ENCODE measurements around the gene PXDN.

DNA sequence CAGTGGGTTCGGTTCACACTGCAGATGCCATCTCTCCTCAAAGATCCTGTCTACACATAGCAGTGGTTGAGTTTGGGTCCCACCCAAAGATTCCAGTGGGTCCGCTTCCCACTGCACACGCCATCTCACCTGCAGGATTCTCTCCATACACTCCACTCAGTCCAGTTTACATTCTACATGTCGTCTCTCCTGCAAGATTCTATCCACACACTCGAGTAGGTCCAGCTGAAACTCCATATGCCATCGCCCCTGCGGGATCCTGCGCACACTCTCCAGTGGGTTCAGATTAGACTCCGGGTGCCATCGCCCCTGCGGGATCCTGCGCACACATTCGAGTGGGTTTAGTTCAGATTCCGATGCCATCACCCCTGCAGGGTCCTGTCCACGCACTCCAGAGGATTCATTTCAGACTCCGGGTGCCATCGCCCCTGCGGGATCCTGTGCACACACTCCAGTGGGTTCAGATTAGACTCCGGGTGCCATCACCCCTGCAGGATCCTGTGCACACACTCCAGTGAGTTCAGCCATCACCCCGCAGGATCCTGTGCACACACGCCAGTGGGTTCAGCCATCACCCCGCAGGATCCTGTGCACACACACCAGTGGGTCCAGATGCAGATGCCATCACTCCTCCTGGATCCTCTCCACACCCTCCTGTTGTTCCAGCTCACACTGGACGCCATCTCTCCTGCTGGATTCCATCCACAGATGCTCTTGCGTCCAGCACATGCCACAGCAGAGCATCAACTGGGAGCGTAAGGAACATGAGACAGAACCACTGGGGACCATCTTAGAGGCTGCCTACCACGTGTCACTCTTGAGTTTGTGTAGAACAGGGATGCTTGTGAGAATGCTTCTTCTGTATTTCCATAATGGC lies 3.0 kb upstream of the PXDN start:
- TF ChIP-seq NR2C2 (CRISPR knock-in tag; IDR thresholded peaks at IDR 0.05) (no peak), CTCF (IDR thresholded peaks at IDR 0.05) (no peak), JUN (CRISPR knock-in tag; IDR thresholded peaks at IDR 0.05) (no peak), MAX (CRISPR knock-in tag; IDR thresholded peaks at IDR 0.05) (no peak), NR3C1 (CRISPR knock-in tag; conservative IDR thresholded peaks at IDR 0.05; ENCODE audit: low read depth) (no peak), KAT7 (CRISPR knock-in tag; IDR thresholded peaks at IDR 0.05; ENCODE audit: borderline replicate concordance) (no peak)
- TF ChIP-seq, protein P1, sequence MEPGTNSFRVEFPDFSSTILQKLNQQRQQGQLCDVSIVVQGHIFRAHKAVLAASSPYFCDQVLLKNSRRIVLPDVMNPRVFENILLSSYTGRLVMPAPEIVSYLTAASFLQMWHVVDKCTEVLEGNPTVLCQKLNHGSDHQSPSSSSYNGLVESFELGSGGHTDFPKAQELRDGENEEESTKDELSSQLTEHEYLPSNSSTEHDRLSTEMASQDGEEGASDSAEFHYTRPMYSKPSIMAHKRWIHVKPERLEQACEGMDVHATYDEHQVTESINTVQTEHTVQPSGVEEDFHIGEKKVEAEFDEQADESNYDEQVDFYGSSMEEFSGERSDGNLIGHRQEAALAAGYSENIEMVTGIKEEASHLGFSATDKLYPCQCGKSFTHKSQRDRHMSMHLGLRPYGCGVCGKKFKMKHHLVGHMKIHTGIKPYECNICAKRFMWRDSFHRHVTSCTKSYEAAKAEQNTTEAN (CRISPR knock-in tag; IDR thresholded peaks at IDR 0.05): no peak
- TF ChIP-seq, protein P2, sequence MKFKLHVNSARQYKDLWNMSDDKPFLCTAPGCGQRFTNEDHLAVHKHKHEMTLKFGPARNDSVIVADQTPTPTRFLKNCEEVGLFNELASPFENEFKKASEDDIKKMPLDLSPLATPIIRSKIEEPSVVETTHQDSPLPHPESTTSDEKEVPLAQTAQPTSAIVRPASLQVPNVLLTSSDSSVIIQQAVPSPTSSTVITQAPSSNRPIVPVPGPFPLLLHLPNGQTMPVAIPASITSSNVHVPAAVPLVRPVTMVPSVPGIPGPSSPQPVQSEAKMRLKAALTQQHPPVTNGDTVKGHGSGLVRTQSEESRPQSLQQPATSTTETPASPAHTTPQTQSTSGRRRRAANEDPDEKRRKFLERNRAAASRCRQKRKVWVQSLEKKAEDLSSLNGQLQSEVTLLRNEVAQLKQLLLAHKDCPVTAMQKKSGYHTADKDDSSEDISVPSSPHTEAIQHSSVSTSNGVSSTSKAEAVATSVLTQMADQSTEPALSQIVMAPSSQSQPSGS (CRISPR knock-in tag; IDR thresholded peaks at IDR 0.05; ENCODE audit: borderline replicate concordance, low read depth): no peak
